Fibroblast of pulmonary artery (primary cell): ENCODE results near the gene COL4A2.

Experiments
- DNase-seq: peaks from one replicate; pipeline ENCODE4 v3.0.0-alpha.2; 2010; ENCODE audit warnings: low read depth
- H3K4me3 ChIP-seq: replicated peaks from 2 replicates; pipeline ENCODE4 v1.5.1; 2011; ENCODE audit warnings: low read depth, mild to moderate bottlenecking, control low read depth, low read length, moderate library complexity
- TF ChIP-seq, protein P1 (sequence below): IDR thresholded peaks from 2 replicates; pipeline ENCODE4 v1.5.1; 2011; ENCODE audit warnings: mild to moderate bottlenecking, control low read depth, low read length, inconsistent platforms; ENCODE audit errors: missing control alignments

Gene COL4A2

DNA sequence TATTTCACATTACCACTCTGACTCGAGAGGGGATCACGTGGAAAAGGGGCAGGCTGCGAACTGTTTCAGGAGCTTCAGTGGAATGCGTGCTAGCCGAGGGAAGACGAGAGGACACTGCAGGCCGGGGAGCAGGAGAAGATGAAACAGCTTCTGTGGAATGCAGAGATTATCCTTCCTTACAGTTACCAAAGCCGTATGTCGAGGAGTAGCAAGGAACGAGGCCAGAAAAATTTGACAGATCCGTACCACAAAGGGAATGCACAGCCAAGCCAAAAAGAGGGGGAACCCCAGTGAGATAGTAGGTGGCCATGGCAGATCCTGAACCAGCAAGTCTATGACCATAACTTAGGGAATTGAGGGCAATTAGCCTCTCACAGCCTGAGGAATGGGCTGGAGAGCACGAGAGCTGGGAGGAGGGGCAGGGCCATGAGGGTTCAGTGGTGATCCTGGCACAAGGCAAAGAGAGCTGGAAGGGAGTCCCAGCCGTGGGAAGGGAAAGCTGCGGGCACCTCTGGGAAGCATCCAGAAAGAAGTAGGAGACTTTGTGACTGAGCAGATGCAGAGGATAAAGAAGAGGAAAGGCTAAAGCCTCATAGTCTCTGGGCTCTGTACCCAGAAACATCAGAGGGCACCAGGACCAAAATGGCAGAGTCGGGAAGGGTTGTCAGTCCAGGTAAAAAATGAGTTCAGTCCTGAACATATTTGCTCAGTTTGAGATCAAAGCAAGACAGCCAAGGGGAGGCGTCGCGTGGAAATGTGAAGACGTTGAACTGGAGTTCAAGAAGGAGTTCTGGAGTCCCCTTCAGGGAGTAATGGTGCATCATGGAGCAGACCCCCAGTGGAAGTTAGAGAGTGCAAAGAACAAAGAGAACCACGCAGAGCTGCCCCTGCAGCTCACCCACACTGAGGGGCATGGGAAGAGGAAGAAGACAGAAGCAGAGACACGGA, 5.2 kb upstream of the COL4A2 start:
- no peak overlapping the region for H3K4me3 ChIP-seq
- TF ChIP-seq, protein P1, sequence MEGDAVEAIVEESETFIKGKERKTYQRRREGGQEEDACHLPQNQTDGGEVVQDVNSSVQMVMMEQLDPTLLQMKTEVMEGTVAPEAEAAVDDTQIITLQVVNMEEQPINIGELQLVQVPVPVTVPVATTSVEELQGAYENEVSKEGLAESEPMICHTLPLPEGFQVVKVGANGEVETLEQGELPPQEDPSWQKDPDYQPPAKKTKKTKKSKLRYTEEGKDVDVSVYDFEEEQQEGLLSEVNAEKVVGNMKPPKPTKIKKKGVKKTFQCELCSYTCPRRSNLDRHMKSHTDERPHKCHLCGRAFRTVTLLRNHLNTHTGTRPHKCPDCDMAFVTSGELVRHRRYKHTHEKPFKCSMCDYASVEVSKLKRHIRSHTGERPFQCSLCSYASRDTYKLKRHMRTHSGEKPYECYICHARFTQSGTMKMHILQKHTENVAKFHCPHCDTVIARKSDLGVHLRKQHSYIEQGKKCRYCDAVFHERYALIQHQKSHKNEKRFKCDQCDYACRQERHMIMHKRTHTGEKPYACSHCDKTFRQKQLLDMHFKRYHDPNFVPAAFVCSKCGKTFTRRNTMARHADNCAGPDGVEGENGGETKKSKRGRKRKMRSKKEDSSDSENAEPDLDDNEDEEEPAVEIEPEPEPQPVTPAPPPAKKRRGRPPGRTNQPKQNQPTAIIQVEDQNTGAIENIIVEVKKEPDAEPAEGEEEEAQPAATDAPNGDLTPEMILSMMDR = no peak
- DNase-seq = peak; percentile 80

DNA sequence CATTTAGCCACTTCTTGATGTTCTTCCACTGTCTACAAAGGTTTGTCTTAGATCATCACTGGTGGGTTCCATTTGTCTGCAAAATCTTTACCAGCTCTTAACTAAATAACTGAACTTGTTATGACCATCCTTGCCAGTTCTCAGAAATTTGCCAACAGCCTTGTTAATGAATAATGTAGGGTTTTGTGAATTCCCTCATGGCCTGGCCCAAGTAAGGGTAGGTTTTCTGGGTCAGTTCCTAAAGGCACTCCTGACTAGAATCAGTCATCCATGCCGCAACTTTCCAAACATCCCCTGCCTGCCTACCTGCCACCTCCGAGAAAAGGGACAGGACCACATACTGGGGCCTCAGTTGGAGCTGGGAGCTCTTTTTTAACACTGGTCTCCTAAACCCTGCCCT, 4.1 kb upstream of the COL4A2 start:
- no peak for DNase-seq
- no peak overlapping the region for H3K4me3 ChIP-seq

DNA sequence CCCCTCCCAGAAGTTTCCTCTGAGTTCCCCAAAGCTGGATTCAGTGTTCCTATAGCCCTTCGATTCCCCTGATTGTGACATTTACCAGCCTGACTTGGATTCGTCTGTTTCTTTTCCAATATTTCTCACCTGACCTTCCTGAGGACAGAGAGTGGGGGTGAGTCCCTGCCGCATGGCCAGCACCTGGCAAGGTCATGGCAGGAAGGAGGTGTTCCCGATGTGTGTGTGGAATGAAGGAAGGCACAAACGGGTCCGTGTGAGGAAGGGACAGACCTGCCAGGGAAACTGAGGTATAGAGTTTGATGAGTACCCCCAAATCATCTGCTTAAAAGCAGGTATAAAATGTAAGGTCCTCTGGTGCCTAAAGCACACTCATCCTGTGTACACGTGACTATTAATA, 3.4 kb upstream of the COL4A2 start:
- no peak overlapping the region for H3K4me3 ChIP-seq
- TF ChIP-seq, protein P1 = no peak
- no peak for DNase-seq

More for the DNA sequence above, 4.1 kb upstream of the COL4A2 start:
- TF ChIP-seq, protein P1 = no peak

DNA sequence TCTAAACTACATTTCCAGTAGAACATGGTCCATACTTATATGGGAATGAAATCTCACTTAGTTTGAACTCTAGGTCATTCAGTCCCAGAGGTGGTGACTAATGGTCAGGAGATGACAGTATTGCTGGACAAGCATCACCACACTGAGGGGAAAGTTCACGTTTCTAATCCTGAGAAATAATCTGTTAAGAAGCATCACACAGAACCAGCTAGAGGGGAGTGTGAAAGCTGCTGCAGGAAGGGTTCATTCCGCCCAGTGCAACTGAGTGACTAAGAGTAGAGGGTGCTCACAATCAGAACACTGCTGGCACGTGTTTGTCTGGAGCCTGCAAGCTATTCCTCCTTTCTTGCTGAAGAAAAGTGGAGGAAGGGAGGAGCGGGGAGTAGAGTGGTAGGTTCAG, 2.8 kb upstream of the COL4A2 start:
- H3K4me3 ChIP-seq = peak overlapping the region; percentile 87
- peak; percentile 74 for DNase-seq
- TF ChIP-seq, protein P1 = no peak

DNA sequence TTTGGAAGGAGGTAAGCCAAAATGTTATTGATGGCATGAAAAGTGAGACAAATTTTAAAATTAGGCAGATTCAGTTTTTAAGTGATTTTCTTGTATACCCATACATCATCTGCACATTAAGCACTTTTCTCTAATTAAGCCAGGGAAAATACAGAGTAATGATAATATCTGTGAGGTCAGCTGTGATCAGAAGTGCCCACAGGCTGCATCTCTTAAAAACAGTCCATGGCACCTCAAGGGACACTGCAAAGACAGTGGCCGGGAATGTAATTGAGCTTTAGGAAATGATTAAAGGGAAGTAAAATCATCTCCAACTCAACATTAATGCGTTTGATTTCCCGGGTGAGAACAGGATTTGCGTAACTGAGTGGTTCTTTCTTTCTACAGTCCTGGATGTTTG, 2.1 kb upstream of the COL4A2 start:
- DNase-seq = no peak
- TF ChIP-seq, protein P1 = no peak
- H3K4me3 ChIP-seq = peak overlapping the region; percentile 87

DNA sequence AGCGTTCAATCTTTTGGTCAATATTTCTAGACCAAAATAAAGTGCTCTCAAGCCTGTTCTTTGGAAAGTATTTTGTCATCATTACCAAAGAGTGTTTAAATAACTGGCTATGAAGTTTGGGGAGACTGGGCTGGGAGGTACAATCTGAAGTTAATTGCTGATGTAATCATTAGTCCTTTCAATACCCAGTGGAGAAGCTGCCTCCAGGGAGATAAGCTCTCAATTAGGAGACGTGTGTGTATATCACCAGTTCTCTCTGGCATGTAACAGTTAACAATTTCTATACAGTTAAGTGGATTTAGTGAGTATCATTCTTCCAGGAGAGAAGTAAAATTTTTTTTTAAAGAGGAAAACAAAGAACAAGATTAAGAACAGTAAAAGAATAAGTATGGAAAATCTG, 1.5 kb upstream of the COL4A2 start:
- peak overlapping the region; percentile 87 for H3K4me3 ChIP-seq
- TF ChIP-seq, protein P1 = no peak
- DNase-seq = no peak
